ENCODE measurements around the gene PEAR1. TPM values are rescaled to one million over a fixed set of nuclear protein-coding genes. Genes with fewer than 3 reads are reported as not detected.

Gene PEAR1
- total RNA-seq, 1 donor from 2014 or later: 14.8 TPM

GRCh38 chr1:156944268-156944667 is 50.8 kb downstream of the PEAR1 start:
- ATAC-seq (no peak), DNase-seq (no peak)
- Histone ChIP-seq H3K27me3 (ENCODE audit: low read depth) (no peaks in the 10 kb centered on the region), H3K4me1 (no peaks in the 10 kb centered on the region), H3K27ac (no peak overlapping the region), H3K36me3 (peaks cover 100% of the 10 kb centered on the region), H3K9me3 (no peaks in the 10 kb centered on the region), H3K4me3 (no peak overlapping the region)
- TF ChIP-seq CTCF (IDR thresholded peaks at IDR 0.05): no peak
- intact Hi-C loops (cut with DNase I): no loop called here

- DNase-seq (no peak), ATAC-seq (no peak)
- peaks cover 100% of the 10 kb centered on the region for H3K36me3 ChIP-seq
These were observed 51.3 kb downstream of the PEAR1 start for GRCh38 chr1:156944848-156945247.

GRCh38 chr1:156945881-156946661 is 52.6 kb downstream of the PEAR1 start:
- H3K9me3 ChIP-seq: no peaks in the 10 kb centered on the region
- no peak overlapping the region for H3K27ac ChIP-seq
- H3K4me1 ChIP-seq: no peaks in the 10 kb centered on the region
- H3K27me3 ChIP-seq (ENCODE audit: low read depth): no peaks in the 10 kb centered on the region
- H3K36me3 ChIP-seq: peaks cover 100% of the 10 kb centered on the region
- intact Hi-C loops (cut with DNase I): no loop called here
- DNase-seq: no peak
- H3K4me3 ChIP-seq: no peak overlapping the region
- no peak for TF ChIP-seq CTCF (IDR thresholded peaks at IDR 0.05)
- ATAC-seq: no peak

More at GRCh38 chr1:156944848-156945247, 51.3 kb downstream of the PEAR1 start:
- Histone ChIP-seq H3K4me1 (no peaks in the 10 kb centered on the region), H3K27me3 (ENCODE audit: low read depth) (no peaks in the 10 kb centered on the region), H3K9me3 (no peaks in the 10 kb centered on the region), H3K4me3 (no peak overlapping the region), H3K27ac (no peak overlapping the region)
- intact Hi-C loops (cut with DNase I): no loop called here
- no peak for TF ChIP-seq CTCF (IDR thresholded peaks at IDR 0.05)

DNA sequence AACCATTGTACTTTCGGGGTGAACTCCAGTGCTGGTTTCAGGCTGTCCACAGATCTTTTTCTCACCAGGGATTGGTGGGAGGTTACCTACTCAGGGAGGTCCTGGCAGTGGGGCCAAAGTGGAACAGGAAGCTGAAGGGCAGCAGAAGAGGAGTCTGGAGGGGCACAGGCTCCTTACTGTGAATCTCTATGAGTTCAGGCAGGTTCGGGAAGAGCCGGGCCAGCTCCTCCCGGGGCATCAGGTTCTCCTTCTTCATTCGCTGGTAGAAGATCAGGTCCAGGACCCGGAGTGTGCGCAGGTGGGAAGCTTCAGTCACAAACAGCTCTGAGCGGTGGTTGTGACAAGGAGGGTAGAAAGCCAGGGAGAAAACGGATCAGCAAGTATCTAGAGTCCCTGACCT is 53.6 kb downstream of the PEAR1 start:
- DNase-seq (no peak), ATAC-seq (no peak)
- intact Hi-C loops (cut with DNase I): no loop called here
- Histone ChIP-seq H3K9me3 (no peaks in the 10 kb centered on the region), H3K36me3 (peaks cover 100% of the 10 kb centered on the region), H3K27me3 (ENCODE audit: low read depth) (no peaks in the 10 kb centered on the region), H3K4me1 (no peaks in the 10 kb centered on the region), H3K4me3 (no peak overlapping the region), H3K27ac (no peak overlapping the region)
- TF ChIP-seq CTCF (IDR thresholded peaks at IDR 0.05): no peak

- Histone ChIP-seq H3K4me3 (no peak overlapping the region), H3K27ac (no peak overlapping the region), H3K4me1 (no peaks in the 10 kb centered on the region), H3K36me3 (peaks cover 96% of the 10 kb centered on the region), H3K9me3 (no peaks in the 10 kb centered on the region), H3K27me3 (ENCODE audit: low read depth) (no peaks in the 10 kb centered on the region)
- no peak for TF ChIP-seq CTCF (IDR thresholded peaks at IDR 0.05)
- no peak for ATAC-seq
- intact Hi-C loops (cut with DNase I): no loop called here
- DNase-seq: no peak
These were observed 54.5 kb downstream of the PEAR1 start for GRCh38 chr1:156947818-156948525.

Measured in lower lobe of right lung (tissue), 2 donors.